ENCODE results near the gene TOP2B. TPM values are rescaled to one million over a fixed set of nuclear protein-coding genes. Genes with fewer than 3 reads are reported as not detected.

Gene TOP2B
- total and polyA plus RNA-seq, 8 donors, result 35.6 to 266 (median 61.9) TPM

GRCh38 chr3:25547943-25548674 is 116.6 kb downstream of the TOP2B start:
- DNase-seq, result no peak
- no peaks in the 10 kb centered on the region for H3K36me3 ChIP-seq
- TF ChIP-seq EP300 (IDR thresholded peaks at IDR 0.05), result no peak
- TF ChIP-seq POLR2AphosphoS5 (IDR thresholded peaks at IDR 0.05), result no peak
- TF ChIP-seq CTCF (IDR thresholded peaks at IDR 0.05), result no peak
- no peak overlapping the region for H3K27ac ChIP-seq
- no peaks in the 10 kb centered on the region for H3K9me3 ChIP-seq
- no peak overlapping the region for H3K4me3 ChIP-seq
- intact Hi-C loops (cut with DNase I; ENCODE audit: low total_unique reads), result no loop called here
- no peaks in the 10 kb centered on the region for H3K27me3 ChIP-seq
- no peaks in the 10 kb centered on the region for H3K4me1 ChIP-seq
- WGBS, 5 donors, result 30 to 51% (median 34%) methylated on average over 1 of the region's 1 CpG

Small RNAs within 50 kb of the gene (small RNA-seq; reads per million reads assigned to genes)
- gene CRIP1P2, result 0 reads per million in 4 donors
- 0 reads per million in 4 donors for gene RF01161
- 0 reads per million in 4 donors for gene RF02271

Other genes with a start within 250 kb of the TOP2B start
- gene RARB, start 236.6 kb downstream of the TOP2B start, total RNA-seq, result 10 to 100 TPM in 4 of 5 donors, 1 to 10 TPM in 1; 7.5 to 28.0 (median 12.5) TPM
- gene RARB, start 236.6 kb downstream of the TOP2B start, polyA plus RNA-seq, result 1 to 10 TPM; 1.7 to 2.9 (median 2.1) TPM
- gene NGLY1, start 118.5 kb upstream of the TOP2B start, total RNA-seq, result 10 to 100 TPM; 16.8 to 64.8 (median 41.7) TPM
- 10 to 100 TPM; 15.9 to 20.9 (median 20.2) TPM for gene NGLY1, start 118.5 kb upstream of the TOP2B start, polyA plus RNA-seq
- gene OXSM, start 125.2 kb upstream of the TOP2B start, total RNA-seq, result 10 to 100 TPM in 1 of 5 donors, 1 to 10 TPM in 2, under 1 TPM in 1, not detected in 1; 0.58 to 89.3 (median 8.4) TPM
- 10 to 100 TPM in 2 of 3 donors, 1 to 10 TPM in 1; 8.4 to 15.1 (median 14.4) TPM for gene OXSM, start 125.2 kb upstream of the TOP2B start, polyA plus RNA-seq

Measured in stomach (tissue), 9 donors.